GM21723 (cell line): ENCODE data around the gene TBCD.
A peak's percentile ranks its signal among the peaks of the same experiment; 100 is the strongest.
"Not testable (repeated sequence)": the region's sequence is repeated elsewhere in the genome, so short reads cannot be mapped to it uniquely, and the experiment has no call there.

Source experiments
- ATAC-seq: cut with Tn5 transposase; IDR thresholded peaks from one replicate; pipeline ENCODE4 v1.9.1; 2021; ENCODE audit warnings: mild to moderate bottlenecking, moderate library complexity; ENCODE audit not compliant: unreplicated experiment

Gene TBCD

DNA sequence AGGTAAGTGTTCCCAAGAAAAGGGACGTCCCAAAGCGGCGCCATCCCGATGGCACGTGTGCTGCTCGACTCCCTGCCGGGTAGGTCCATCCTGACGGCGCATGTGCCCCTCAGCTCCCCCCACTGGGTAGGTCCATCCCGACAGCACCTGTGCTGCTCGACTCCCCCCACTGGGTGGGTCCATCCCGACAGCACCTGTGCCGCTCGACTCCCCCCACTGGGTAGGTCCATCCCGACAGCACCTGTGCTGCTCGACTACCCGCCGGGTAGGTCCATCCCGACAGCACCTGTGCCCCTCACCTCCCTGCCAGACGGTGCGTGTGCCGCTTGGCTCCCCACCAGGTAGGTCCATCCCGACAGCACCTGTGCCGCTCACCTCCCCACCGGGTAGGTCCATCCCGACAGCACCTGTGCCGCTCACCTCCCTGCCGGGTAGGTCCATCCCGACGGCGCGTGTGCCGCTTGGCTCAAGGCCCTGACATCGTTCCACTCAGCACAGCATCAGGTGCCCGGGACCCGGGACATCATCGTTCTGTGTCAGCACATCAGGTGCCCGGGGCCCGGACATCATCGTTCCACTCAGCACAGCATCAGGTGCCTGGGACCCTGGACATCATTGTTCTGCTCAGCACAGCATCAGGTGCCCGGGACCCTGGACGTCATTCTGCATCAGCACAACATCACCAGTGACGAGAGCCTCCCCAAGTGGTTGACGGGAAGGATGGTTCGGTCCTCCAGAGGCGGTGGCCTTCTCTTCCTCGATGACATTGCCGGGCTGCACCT is 22.2 kb upstream of the TBCD start:
- no peak for ATAC-seq

DNA sequence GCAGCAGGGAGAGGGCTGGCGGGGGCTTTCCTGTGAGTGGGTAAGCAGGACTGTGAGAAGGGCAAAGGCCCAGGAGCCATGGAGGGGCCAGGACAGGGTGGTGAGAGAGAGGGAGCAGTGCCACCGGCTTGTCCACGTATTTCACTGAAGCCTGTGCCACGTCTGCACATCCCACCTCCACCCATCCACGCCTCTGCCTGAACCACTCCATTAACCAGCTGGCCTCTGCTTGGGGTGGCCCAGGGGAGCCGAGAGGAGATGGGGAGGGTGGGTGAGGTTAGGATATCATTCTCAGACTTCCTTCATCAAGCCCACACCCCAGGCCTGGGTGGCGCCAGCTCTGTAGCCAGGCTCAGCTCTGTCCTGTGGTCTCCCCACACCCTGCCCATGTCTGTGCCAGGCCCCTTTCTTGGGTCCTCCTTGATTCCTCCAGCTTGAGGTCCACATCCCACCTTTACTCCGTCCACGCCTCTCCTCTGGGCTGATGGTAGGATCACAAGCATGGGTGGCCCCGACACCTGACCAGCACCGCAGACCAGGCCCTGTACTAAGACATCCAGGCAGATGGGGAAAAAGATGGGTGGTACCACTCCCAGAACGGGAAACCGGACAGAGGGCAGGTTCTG is 19.6 kb upstream of the TBCD start:
- ATAC-seq: no peak

GRCh38 chr17:82734987-82735866 is 16.6 kb upstream of the TBCD start, which contains the start of gene FN3K:
TSS of gene FN3K (plus strand) at chr17:82735615. CDS start at chr17:82735637, 22 bp downstream.
- no peak for ATAC-seq

GRCh38 chr17:82736511-82737185 is 15.2 kb upstream of the TBCD start:
- ATAC-seq: no peak

DNA sequence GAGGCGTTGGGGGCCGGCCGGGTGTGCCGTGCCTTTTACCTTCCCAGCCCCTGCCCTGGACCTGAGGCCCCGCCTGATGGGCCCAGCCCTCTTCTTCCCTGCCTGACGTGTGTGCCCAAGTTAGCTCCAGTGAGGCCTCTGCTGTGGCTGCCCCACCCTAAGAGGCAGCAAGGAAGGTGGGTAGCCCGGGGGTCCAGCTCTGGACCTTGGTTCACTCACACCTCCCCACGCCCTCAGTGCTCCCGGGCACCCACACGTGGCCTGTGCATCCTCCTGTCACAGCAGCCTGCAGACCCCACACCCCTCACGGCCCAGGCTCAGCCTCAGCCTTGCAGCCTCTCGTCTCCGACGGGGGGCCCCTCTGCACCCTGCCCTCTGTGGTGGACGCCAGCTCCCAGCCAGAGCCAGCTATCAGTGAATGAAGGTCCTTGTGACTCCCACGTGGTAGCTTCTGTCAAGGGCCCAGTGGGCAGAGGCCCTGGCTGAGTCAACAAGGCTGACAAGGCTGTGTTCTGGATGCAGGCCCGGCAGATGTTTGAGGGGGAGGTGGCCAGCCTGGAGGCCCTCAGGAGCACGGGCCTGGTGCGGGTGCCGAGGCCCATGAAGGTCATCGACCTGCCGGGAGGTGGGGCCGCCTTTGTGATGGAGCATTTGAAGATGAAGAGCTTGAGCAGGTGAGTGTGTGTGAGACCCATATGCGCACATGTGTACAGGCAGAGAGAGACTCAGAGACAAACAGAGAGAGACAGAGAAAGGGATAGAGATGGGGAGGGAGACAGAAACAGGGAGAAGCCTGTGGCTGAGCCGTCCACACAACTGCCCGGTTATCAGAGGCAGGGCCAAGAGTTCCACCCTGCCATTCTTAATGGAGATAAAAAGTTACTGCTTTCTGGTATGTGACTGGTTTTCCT is 13.6 kb upstream of the TBCD start:
- no peak for ATAC-seq

- ATAC-seq: no peak
These were observed 10.7 kb upstream of the TBCD start for GRCh38 chr17:82740906-82741759.

DNA sequence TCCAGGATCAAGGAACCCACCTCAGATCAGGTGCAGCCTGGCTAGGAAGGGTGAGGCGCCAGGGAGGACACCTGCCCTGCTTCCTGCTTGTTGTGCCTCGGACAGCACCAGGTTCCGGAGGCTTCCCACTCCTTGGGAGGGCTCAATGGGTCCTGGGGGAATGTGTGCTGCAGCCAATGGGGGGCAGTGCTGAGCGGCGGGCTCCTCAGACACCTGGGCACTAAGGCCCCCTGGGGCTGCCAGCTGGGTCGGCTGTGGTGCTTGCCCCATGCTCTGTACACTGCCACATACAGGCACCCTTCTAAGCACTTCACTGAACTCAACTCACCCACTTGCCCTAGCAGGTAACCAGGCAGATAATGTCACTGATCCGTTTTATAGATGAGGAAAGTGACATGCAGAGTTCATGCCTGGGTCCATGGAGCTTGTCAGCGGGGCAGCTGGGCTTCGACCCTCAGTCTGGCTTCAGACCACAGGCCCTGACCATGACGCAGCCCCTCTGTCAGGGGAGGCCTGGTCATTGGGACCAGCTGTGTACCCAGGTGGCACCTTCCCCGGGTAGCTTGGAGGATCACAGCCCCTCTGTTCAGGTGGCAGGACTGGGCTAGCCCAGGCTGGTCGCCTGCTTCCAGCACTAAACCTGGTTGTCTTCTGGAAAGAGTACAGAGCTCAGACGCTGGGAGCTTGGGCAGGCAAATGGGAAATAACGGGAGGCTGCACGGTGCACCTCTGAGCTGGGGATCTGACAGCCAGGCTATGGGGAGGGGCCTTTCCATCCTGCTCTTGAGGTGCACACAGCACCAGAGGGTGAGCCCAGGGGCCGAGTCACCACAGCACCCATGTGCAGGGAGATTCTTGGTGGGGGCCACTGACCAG is 8.3 kb upstream of the TBCD start:
- no peak for ATAC-seq

GRCh38 chr17:82744736-82745135 is 7.1 kb upstream of the TBCD start:
- ATAC-seq: not testable (repeated sequence)

DNA sequence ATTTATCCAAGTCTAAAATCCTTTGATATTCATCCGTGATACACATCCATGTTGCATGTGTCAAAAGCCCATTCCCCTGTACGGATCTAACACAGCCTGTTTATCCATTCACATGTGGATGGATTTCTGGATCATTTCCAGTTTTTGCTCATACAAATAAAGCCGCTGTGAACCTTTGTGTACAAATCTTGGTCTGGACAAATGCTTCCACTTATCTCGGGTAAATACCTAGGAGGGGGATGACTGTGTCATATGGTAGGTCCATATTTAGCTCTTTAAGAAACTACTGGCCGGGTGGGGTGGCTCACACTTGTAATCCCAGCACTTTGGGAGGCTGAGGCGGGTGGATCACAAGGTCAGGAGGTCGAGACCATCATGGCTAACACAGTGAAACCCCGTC is 6.3 kb upstream of the TBCD start:
- no peak for ATAC-seq

- ATAC-seq: no peak
These were observed 3.1 kb upstream of the TBCD start for GRCh38 chr17:82748756-82749155.

DNA sequence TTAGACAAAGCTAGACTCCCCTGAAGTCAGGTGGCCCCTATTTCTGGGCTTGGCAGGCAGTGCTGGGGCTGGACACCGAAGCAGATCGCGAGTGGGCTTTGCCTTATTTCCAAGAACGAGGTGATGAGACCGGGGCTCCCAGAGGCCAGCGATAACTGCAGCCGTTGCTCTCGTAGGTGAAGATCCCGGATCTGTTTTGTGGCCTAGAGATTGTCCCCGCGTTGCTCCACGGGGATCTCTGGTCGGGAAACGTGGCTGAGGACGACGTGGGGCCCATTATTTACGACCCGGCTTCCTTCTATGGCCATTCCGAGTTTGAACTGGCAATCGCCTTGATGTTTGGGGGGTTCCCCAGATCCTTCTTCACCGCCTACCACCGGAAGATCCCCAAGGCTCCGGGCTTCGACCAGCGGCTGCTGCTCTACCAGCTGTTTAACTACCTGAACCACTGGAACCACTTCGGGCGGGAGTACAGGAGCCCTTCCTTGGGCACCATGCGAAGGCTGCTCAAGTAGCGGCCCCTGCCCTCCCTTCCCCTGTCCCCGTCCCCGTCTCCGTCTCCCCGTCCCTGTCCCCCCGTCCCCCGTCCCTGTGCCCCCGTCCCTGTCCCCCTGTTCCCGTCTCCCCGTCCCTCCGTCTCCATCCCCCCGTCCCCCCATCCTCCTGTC is 1.5 kb upstream of the TBCD start:
- no peak for ATAC-seq

DNA sequence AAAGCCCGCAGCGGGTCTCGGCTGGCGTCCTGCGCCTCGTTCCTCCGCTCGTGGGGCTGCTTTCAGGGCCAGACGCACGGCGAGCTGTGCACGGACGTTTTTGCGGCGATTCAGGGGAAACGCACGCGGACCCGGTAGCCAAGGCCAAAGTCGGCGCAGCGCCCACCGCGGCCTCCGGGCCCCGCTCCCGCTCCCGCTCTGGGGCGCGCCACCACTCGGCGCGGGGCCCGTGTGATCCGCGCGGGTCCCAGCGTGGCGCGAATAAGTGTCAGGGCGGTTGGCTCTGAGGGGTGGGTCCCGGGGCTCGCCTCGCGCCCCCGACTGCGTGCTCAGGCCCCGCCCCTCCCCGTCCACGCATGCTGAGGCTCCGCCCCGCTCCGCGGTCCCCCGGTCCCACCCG is 694 bp upstream of the TBCD start:
- no peak for ATAC-seq

GRCh38 chr17:82752371-82753200 is 721 bp downstream of the TBCD start:
- peak; percentile 24 for ATAC-seq

DNA sequence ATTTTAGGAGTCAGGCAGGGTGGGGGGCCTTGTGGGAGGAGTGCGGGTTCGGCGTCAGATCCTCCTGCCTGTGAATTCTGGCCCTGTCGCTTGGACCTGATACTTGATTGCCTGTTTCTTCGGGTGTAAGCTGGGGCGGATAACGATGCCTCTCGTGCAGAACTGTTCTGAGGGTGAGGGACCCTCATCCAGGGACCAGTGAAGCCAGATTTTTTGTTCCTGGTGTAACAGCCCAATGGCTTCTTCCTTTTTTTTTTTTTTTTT is 1.3 kb downstream of the TBCD start:
- no peak for ATAC-seq

GRCh38 chr17:82754297-82755208 is 2.7 kb downstream of the TBCD start:
- no peak for ATAC-seq

DNA sequence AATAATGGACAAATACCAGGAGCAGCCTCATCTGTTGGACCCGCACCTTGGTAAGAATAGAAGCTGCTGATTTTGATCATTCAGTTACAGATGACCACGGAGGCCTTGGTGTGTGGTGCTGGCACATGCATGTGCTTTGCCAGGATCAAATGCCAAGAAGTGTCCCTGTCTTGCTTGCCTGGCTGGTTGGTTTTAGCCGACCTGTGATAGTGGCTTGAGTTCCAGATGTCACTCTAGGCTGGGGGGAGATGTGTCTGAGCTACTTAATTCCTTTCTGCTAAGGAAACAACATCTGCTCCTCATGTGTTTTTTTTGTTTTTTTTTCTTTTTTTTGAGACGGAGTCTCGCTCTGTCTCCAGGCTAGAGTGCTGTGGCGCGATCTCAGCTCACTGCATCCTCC is 4.3 kb downstream of the TBCD start:
- ATAC-seq: no peak
